NK-92 (cell line): ENCODE results near the gene CXCL8.

Source experiments
- DNase-seq: peaks from one replicate; lab custom pipeline; 2025; ENCODE audit not compliant: unreplicated experiment; lab: John Stamatoyannopoulos, UW

CXCL8 gene

GRCh38 chr4:73718375-73719373, 21.7 kb upstream of the CXCL8 start:
- DNase-seq: no peak

- DNase-seq: no peak
Measured at GRCh38 chr4:73721435-73721834, 18.9 kb upstream of the CXCL8 start.

- DNase-seq: no peak
Measured at GRCh38 chr4:73721909-73722308, 18.5 kb upstream of the CXCL8 start.

GRCh38 chr4:73723023-73723422, 17.3 kb upstream of the CXCL8 start:
- no peak for DNase-seq

GRCh38 chr4:73723928-73724327, 16.4 kb upstream of the CXCL8 start:
- no peak for DNase-seq

GRCh38 chr4:73725510-73725909, 14.9 kb upstream of the CXCL8 start:
- no peak for DNase-seq

- DNase-seq: no peak
Measured at GRCh38 chr4:73725985-73726384, 14.4 kb upstream of the CXCL8 start.

- no peak for DNase-seq
Measured at GRCh38 chr4:73727685-73728084, 12.7 kb upstream of the CXCL8 start.

- no peak for DNase-seq
Measured at GRCh38 chr4:73728091-73728741, 12.2 kb upstream of the CXCL8 start.

GRCh38 chr4:73729534-73730165, 10.7 kb upstream of the CXCL8 start:
- no peak for DNase-seq

- DNase-seq: no peak
Measured at GRCh38 chr4:73730292-73730691, 10.1 kb upstream of the CXCL8 start.

- DNase-seq: no peak
Measured at GRCh38 chr4:73730867-73731266, 9.5 kb upstream of the CXCL8 start.

GRCh38 chr4:73731968-73732610, 8.3 kb upstream of the CXCL8 start:
- no peak for DNase-seq

GRCh38 chr4:73732759-73733431, 7.5 kb upstream of the CXCL8 start:
- DNase-seq: no peak

GRCh38 chr4:73734530-73735001, 5.8 kb upstream of the CXCL8 start:
- DNase-seq: no peak

GRCh38 chr4:73735231-73735630, 5.1 kb upstream of the CXCL8 start:
- no peak for DNase-seq

- DNase-seq: no peak
Measured at GRCh38 chr4:73741031-73741749, 821 bp downstream of the CXCL8 start.

- DNase-seq: no peak
Measured at GRCh38 chr4:73741750-73742489, 1.6 kb downstream of the CXCL8 start.

- no peak for DNase-seq
Measured at GRCh38 chr4:73742490-73743160, 2.3 kb downstream of the CXCL8 start.
